ENCODE data around the gene SEMA6A.

Gene SEMA6A

GRCh38 chr5:116521173-116521872 is 53.3 kb downstream of the SEMA6A start:
- FAIRE-seq, result no peak

GRCh38 chr5:116520771-116521170 is 53.9 kb downstream of the SEMA6A start:
- FAIRE-seq, result no peak

- no peak for FAIRE-seq
These were observed 56.2 kb downstream of the SEMA6A start for GRCh38 chr5:116518423-116518822.

- no peak for FAIRE-seq
These were observed 57.1 kb downstream of the SEMA6A start for GRCh38 chr5:116517488-116517887.

GRCh38 chr5:116516021-116516420 is 58.6 kb downstream of the SEMA6A start:
- no peak for FAIRE-seq

- no peak for FAIRE-seq
These were observed 60.1 kb downstream of the SEMA6A start for GRCh38 chr5:116514421-116514970.

GRCh38 chr5:116510517-116510916 is 64.1 kb downstream of the SEMA6A start:
- FAIRE-seq, result no peak

- no peak for FAIRE-seq
These were observed 65.0 kb downstream of the SEMA6A start for GRCh38 chr5:116509483-116510244.

GRCh38 chr5:116508835-116509234 is 65.8 kb downstream of the SEMA6A start:
- FAIRE-seq, result no peak

- FAIRE-seq, result no peak
These were observed 66.5 kb downstream of the SEMA6A start for GRCh38 chr5:116507941-116508655.

- FAIRE-seq, result no peak
These were observed 67.5 kb downstream of the SEMA6A start for GRCh38 chr5:116507051-116507537.

- no peak for FAIRE-seq
These were observed 68.1 kb downstream of the SEMA6A start for GRCh38 chr5:116506488-116506887.

GRCh38 chr5:116504593-116505166 is 69.9 kb downstream of the SEMA6A start:
- no peak for FAIRE-seq

GRCh38 chr5:116502616-116503015 is 72.0 kb downstream of the SEMA6A start:
- FAIRE-seq, result no peak

GRCh38 chr5:116502138-116502537 is 72.5 kb downstream of the SEMA6A start:
- FAIRE-seq, result no peak

GRCh38 chr5:116498503-116499048 is 76.0 kb downstream of the SEMA6A start:
- FAIRE-seq, result no peak

- FAIRE-seq, result no peak
These were observed 77.0 kb downstream of the SEMA6A start for GRCh38 chr5:116497631-116498030.

- no peak for FAIRE-seq
These were observed 78.8 kb downstream of the SEMA6A start for GRCh38 chr5:116495786-116496357.

- FAIRE-seq, result no peak
These were observed 79.7 kb downstream of the SEMA6A start for GRCh38 chr5:116494784-116495450.

- no peak for FAIRE-seq
These were observed 81.8 kb downstream of the SEMA6A start for GRCh38 chr5:116492776-116493175.

- FAIRE-seq, result no peak
These were observed 82.5 kb downstream of the SEMA6A start for GRCh38 chr5:116492016-116492623.

Data from colon (tissue), 2 donors.